ENCODE measurements around the gene PPP2R5E. TPM values are rescaled to one million over a fixed set of nuclear protein-coding genes. Genes with fewer than 3 reads are reported as not detected.

The PPP2R5E gene
- total and polyA plus RNA-seq, 3 donors from 2014 or later, result 18.8 to 33.6 (median 21.6) TPM

DNA sequence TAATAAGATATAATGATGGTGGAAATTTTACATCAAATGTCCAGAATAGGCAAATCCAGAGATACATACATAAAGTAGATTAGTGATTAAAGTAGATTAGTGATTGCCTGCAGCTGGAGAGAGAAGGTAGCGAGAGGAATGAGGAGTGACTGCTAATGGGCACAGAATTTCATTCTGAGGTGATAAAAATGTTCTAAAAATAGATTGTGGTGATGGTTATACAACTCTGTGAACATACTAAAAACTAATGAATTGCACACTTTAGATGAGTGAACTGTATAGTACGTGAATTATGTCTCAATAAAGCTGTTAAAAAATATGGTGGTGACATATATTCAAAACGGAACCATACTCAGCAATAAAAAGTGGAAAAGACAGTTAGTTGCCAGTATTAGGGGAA is 41.7 kb downstream of the PPP2R5E start:
- Histone ChIP-seq H3K27me3 (no peaks in the 10 kb centered on the region), H3K9me3 (no peaks in the 10 kb centered on the region), H3K4me3 (no peak overlapping the region), H3K27ac (no peak overlapping the region), H3K36me3 (ENCODE audit: low read depth, missing control alignments) (no peaks in the 10 kb centered on the region), H3K4me1 (no peaks in the 10 kb centered on the region)
- intact Hi-C loops (cut with DNase I; ENCODE audit: low total_unique reads), result no loop called here
- WGBS, 2 donors, result 85 to 87% methylated on average over 3 of the region's 3 CpGs
- DNase-seq, result no peak
- TF ChIP-seq, protein P1, sequence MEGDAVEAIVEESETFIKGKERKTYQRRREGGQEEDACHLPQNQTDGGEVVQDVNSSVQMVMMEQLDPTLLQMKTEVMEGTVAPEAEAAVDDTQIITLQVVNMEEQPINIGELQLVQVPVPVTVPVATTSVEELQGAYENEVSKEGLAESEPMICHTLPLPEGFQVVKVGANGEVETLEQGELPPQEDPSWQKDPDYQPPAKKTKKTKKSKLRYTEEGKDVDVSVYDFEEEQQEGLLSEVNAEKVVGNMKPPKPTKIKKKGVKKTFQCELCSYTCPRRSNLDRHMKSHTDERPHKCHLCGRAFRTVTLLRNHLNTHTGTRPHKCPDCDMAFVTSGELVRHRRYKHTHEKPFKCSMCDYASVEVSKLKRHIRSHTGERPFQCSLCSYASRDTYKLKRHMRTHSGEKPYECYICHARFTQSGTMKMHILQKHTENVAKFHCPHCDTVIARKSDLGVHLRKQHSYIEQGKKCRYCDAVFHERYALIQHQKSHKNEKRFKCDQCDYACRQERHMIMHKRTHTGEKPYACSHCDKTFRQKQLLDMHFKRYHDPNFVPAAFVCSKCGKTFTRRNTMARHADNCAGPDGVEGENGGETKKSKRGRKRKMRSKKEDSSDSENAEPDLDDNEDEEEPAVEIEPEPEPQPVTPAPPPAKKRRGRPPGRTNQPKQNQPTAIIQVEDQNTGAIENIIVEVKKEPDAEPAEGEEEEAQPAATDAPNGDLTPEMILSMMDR (IDR thresholded peaks at IDR 0.05), result no peak
- TF ChIP-seq POLR2A (IDR thresholded peaks at IDR 0.05), result no peak

DNA sequence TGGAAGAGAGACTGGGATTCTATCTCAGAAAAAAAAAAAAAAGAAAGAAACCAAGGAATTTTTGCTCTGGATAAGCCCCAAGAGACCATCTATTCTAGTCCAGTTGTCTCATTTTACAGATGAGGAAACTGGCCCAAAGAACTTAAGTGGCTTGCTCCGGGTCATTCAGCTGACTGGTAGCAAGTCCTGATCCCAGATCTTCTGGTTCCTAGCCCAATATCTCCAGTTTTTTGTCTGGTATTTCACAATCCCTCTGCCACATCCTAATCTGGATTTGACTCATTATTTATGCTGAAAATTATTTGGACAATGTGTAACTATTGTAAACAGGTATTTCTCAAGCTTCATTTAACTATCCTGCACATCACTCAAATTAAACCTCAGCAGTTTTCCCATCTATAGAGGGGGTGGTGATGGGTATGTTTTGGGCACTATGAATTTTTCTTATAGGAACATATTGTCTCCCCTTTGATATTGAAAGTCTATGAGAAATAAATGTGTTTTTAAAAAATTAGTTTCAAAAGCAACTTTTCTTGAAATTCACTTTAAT is 43.4 kb downstream of the PPP2R5E start:
- 76 to 80% methylated on average over 1 of the region's 1 CpG for WGBS, 2 donors
- Histone ChIP-seq H3K9me3 (no peaks in the 10 kb centered on the region), H3K4me3 (no peak overlapping the region), H3K36me3 (ENCODE audit: low read depth, missing control alignments) (no peaks in the 10 kb centered on the region), H3K4me1 (no peaks in the 10 kb centered on the region), H3K27me3 (no peaks in the 10 kb centered on the region), H3K27ac (no peak overlapping the region)
- TF ChIP-seq, protein P1 (IDR thresholded peaks at IDR 0.05), result no peak
- no peak for TF ChIP-seq POLR2A (IDR thresholded peaks at IDR 0.05)
- DNase-seq, result no peak
- intact Hi-C loops (cut with DNase I; ENCODE audit: low total_unique reads), result no loop called here

- intact Hi-C loops (cut with DNase I; ENCODE audit: low total_unique reads), result no loop called here
- no peak for DNase-seq
- Histone ChIP-seq H3K27me3 (no peaks in the 10 kb centered on the region), H3K9me3 (no peaks in the 10 kb centered on the region), H3K4me3 (no peak overlapping the region), H3K27ac (no peak overlapping the region), H3K36me3 (ENCODE audit: low read depth, missing control alignments) (no peaks in the 10 kb centered on the region), H3K4me1 (no peaks in the 10 kb centered on the region)
- 54 to 66% methylated on average over 2 of the region's 2 CpGs for WGBS, 2 donors
- TF ChIP-seq, protein P1 (IDR thresholded peaks at IDR 0.05), result no peak
- TF ChIP-seq POLR2A (IDR thresholded peaks at IDR 0.05), result no peak
Observed at GRCh38 chr14:63496837-63497400, 46.3 kb downstream of the PPP2R5E start.

- intact Hi-C loops (cut with DNase I; ENCODE audit: low total_unique reads), result no loop called here
- no peaks in the 10 kb centered on the region for H3K27me3 ChIP-seq
- no peak overlapping the region for H3K27ac ChIP-seq
- H3K9me3 ChIP-seq, result no peaks in the 10 kb centered on the region
- no peaks in the 10 kb centered on the region for H3K4me1 ChIP-seq
- 74 to 91% methylated on average over 7 of the region's 7 CpGs for WGBS, 2 donors
- H3K36me3 ChIP-seq (ENCODE audit: low read depth, missing control alignments), result no peaks in the 10 kb centered on the region
- no peak for DNase-seq
- H3K4me3 ChIP-seq, result no peak overlapping the region
- TF ChIP-seq POLR2A (IDR thresholded peaks at IDR 0.05), result no peak
- TF ChIP-seq, protein P1 (IDR thresholded peaks at IDR 0.05), result no peak
Observed at GRCh38 chr14:63493246-63493645, 49.9 kb downstream of the PPP2R5E start.

GRCh38 chr14:63492391-63492790 is 50.8 kb downstream of the PPP2R5E start:
- no peak for DNase-seq
- Histone ChIP-seq H3K4me1 (no peaks in the 10 kb centered on the region), H3K9me3 (no peaks in the 10 kb centered on the region), H3K4me3 (no peak overlapping the region), H3K27ac (no peak overlapping the region), H3K27me3 (no peaks in the 10 kb centered on the region), H3K36me3 (ENCODE audit: low read depth, missing control alignments) (no peaks in the 10 kb centered on the region)
- TF ChIP-seq, protein P1 (IDR thresholded peaks at IDR 0.05), result no peak
- intact Hi-C loops (cut with DNase I; ENCODE audit: low total_unique reads), result no loop called here

Measured in testis (tissue), 3 donors.